Endometrial microvascular endothelial cells (primary cell): Measurements from ENCODE around the gene EVI5. TPM values are rescaled to one million over a fixed set of nuclear protein-coding genes. Genes with fewer than 3 reads are reported as not detected.
"Not testable (repeated sequence)": the region's sequence is repeated elsewhere in the genome, so short reads cannot be mapped to it uniquely, and the experiment has no call there.

Experiments used
- in situ Hi-C: cut with HindIII; loops from 2 replicates; pipeline ENCODE4 v1.10.0; 2017; ENCODE audit warnings: low sequenced_read_pairs, low pct_unique_long_range_greater_than_20kb; ENCODE audit errors: inconsistent ontology term
- total RNA-seq: library from RNA; depleted of rRNA; stranded (reverse); fragments of >200 nt; gene quantifications from one replicate; pipeline ENCODE4 v1.2.3, GENCODE V29; 2015; ENCODE audit errors: inconsistent ontology term

The EVI5 gene
- total RNA-seq, 1 donor from 2014 or later = 15.0 TPM

DNA sequence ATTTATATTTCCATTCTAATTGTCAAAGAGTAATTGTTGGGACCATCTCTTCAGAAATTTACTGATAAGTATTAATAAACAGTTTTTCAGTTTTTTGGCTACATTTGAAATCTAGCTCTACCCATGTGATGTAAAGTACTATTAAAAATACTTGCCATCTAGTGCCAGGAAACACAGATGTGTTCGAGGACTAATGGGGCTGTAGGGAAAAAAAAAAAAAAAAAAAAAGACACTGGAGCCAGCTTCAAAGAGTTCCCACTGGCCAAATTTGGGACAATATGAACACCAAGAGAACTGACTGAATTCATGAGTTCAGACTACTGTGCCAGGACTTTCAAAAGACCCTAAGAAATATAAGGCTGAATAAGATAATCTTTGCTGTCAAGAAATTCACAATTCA, 233.0 kb downstream of the EVI5 start:
- in situ Hi-C loops = no loop called here

DNA sequence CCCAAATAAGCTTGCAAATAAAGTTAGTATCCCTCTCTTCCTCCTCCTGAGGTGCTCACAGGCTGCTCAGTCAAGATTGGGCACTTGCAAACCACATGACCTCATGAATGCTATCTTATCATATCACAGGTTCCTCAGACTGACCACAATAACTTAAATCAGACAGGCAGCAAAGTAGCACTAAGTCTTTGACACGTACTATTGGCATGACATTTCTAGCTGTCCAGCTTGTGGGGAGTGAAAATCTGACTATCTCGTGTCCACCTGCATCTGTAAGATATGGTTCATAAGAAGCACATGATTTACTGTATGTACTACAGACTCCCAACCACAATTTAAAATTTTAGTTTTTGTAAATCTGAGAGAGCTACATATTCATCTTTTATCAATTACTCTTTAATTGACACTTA, 240.1 kb downstream of the EVI5 start:
- in situ Hi-C loops = no loop called here

DNA sequence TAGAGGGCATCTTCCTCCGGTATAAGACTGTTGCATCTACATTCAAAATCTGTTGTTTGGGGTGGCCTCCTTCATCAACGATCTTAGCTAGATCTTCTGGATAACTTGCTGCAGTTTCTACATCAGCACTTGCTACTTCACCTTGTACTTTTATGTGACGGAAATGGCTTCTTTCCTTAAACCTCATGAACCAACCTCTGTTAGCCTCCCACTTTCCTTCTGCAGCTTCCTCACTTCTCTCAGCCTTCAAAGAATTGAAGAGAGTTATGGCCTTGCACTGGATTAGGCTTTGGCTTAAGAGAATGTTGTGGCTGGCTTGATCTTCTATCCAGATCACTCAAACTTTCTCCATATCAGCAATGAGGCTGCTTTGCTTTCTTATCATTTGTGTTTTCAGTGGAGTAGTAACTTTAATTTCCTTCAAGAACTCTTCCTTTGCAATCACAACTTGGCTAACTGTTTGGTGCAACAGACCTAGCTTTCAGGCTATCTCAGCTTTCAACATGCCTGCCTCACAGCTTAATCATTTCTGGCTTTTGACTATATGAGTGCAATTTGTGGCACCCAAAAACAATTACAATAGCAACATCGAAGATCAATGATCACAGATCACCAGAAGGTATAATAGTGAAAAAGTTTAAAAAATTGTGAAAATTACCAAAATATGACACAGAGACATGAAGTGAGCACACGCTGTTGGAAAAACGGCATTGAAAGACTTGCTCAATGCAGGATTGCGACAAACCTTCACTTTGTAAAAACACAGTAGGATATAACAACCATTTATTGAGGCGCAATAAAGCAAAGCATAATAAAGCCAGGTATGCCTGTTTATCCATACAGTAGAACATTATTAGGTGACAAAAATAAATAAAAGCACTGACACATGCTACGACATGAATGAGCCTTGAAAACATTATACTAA, 241.5 kb downstream of the EVI5 start:
- in situ Hi-C loops = no loop called here

DNA sequence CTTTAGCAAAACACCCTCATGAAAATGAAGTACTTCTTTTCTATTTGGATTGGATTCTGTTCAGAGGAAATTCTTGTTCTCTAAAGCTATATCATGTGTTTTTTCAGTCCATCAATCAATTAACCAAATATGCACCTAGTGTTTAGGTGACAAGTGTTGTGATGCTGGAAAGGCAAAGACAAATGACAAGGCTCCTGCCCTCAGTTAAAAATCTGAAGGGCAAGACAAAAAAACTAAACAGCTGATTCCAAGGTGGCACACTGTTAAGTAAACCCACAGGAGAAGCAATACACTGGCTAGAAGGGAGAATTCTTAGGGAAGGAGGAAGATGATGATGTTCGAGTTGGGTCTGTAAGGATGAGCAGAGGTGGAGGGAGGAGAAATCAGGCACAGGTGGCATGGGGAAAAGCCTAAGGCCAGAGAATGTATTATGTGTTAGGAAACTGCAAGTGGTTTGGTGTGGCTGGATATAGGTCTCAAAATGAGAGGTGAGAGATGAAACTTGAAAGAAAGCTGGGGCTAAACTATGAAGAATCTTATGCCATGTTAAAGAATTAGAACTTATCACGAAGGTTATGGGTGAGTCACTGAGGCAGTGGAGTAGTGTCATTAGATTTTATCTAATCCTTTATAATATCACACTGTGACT, 246.4 kb downstream of the EVI5 start:
- in situ Hi-C loops = no loop called here

DNA sequence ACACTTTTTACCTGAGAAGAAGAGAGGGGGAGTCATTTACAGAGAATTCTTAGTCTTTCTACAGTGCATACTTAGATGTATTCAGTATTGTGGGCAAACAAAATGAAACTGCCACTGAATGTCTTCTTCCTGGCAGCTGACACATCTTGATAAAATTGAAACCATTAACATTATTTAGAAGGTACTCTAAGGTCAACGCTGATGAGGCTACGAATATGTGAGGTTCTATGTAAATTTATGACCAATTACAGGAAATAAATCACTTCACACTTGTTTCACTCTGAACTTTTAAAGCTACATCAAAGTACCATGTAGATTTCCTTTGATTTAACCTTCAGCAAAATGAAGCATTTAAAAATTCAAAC, 246.9 kb downstream of the EVI5 start:
- in situ Hi-C loops = no loop called here

DNA sequence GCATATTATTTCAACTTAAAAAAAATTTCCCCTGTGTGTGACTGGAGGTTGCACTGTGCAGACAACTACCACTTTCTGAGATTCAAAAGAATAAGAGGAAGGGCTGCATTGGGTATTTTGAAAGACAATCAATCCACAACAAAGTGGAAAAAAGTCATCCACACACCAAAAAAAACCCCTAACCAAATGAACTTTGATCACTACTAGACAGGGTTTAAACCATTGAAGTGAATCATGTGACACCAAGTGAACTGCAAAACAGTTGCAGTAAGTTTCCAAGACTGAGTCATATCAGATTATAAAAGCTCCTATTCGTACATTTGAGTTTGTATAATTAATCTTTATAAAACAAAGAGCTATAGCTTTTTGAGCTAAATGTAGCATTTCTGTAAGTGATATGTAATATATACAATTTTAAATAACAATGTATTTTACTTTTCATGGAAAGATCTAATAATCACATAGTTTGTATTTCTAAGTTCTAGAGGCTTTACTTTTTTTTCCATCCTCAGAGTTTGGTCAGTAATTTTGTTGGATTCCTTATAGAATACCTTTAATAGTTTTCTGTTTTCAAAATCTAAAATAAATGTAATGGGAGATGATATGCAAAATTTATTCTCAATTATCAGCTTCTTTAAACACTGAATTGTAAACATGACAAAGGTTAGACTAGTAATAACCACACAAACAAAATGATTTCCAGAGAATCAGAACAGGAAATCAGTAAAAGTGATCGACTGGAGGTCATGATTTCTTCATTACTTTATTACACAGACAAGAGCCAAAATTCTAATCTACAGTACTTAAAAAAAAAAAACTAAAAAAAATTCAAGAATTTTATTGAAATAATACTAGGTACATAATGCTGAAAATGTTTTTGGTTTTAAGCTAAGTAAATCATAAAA, 247.7 kb downstream of the EVI5 start:
- in situ Hi-C loops = no loop called here

DNA sequence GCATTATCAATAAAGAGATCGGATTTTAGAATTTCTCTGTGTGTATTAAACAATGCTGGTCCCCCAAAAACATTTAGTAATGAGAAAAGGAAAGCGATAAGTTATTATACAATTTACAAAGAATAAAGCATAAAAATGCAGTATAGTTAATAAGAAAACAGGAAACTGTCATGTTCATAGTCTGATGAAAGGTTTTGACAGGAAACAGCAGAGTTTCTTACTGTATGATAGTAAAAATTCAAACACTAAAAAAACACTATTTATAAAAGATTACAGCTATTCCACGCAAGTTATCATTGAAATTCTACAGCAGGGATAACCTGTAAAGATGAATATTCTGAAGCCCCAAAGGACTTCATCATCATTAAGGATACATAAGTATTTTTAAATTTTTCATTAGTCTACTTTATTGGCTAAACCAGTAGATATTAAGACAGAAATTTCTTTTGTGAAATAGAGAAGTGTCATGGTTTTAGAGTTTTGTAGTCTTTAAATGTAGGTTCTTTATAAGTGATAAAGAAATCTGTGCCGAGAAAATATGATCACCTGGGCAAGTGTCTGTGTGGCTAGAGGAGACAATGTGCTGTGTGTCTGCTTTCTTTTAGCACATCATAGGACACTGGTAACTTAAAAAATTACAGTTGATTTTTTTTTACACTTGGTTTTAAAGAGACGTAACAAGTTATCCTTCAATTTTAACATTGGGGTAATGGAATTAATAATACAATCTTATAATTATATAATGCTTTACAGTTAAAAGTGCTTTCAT, 248.5 kb downstream of the EVI5 start:
- in situ Hi-C loops = no loop called here

DNA sequence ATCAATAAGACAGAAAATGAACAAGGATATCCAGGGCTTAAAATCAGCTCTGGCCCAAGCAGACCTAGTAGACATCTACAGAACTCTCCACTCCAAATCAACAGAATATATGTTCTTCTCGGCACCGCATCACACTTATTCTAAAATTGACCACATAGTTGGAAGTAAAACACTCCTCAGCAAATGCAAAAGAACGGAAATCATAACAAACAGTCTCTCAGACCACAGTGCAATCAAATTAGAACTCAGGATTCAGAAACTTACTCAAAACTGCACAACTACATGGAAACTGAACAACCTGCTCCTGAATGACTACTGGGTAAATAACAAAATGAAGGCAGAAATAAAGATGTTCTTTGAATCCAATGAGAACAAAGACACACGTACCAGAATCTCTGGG, 252.5 kb downstream of the EVI5 start:
- in situ Hi-C loops = not testable (repeated sequence)

DNA sequence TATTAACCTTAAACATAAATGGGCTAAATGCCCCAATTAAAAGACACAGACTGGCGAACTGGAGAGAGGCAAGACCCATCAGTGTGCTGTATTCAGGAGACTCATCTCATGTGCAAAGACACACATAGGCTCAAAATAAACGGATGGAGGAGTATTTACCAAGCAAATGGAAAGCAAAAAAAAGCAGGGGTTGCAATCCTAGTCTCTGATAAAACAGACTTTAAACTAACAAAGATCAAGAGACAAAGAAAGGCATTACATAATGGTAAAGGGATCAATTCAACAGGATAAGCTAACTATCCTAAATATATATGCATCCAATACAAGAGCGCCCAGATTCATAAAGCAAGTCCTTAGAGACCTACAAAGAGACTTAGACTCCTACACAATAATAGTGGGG, 253.0 kb downstream of the EVI5 start:
- in situ Hi-C loops = not testable (repeated sequence)

DNA sequence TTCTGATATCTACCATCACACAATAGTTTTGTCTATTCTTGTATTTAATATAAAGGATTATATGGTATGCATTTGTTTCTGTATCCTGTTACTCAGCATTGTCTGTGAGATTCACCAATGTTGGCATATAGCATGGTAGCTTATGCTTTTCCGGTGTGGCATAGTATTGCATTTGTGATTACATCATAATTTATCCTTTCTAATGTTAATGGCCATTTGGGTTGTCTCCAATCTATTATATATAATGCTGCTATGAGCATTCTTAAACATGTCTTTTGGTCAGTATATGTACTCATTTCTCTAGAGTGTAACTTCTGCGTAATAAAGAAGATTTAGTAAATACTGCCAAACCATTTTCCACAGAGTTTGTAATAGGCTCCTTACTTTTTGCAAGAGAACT, 257.2 kb downstream of the EVI5 start:
- in situ Hi-C loops = no loop called here

DNA sequence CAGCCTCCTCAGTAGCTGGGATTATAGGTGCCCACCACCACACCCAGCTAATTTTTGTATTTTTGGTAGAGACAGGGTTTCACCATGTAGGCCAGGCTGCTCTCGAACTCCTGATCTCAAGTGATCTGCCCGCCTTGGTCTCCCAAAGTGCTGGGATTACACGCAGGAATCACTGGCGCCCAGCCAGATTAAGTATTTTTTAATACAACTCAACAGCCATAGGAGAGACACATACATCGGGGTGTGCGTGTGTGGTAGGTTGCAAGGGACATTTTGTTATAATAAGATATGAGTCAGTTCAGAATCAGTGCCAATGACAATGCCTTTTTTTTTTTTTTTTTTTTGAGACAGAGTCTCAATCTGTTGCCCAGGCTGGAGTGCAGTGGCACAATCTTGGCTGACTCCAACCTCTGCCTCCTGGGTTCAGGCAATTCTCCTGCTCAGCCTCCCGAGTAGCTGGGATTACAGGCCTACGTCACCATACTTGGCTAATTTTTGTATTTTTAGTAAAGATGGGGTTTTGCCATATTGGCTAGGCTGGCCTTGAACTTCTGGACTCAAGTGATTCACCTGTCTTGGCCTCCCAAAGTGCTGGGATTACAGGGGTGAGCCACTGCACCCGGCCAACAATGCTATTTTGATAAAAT, 259.8 kb downstream of the EVI5 start:
- in situ Hi-C loops = not testable (repeated sequence)

DNA sequence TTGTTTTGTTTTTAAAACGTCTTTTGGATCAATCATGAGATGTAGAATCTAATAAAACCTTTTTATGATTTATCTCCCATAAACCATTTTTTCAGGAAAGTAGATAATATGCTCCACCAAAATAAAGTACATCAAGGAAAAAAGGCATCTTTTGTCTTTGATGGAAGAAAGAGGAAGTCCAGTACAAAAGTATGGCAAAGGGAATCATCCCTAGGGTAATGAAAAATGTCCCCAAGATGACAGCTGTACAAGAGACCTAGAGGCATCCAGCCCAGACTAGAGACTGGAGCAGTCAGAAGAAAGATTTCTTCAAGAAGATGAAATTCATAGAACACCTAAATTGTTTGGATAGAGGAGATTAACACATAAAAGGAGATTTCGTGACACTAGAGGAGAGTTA, 265.9 kb downstream of the EVI5 start:
- in situ Hi-C loops = no loop called here

DNA sequence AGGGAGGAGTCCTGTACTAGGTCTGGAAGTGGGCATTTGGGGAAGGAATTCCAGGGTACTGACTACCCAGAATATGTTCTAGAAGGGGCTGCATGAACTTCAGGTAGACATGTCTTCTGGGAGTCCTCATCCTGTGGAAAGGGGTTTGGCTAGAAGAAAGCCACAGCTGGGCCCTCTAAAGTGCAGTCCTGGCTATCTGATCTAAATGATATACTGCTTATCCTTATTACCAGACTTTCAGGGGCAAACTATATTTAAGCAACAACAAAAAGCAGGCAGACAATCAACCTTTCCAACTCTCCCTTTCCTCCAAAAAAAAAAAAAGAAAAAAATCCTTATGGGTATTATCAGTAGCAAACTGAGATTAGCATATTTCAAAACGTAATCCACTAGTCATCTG, 268.3 kb downstream of the EVI5 start:
- in situ Hi-C loops = no loop called here

DNA sequence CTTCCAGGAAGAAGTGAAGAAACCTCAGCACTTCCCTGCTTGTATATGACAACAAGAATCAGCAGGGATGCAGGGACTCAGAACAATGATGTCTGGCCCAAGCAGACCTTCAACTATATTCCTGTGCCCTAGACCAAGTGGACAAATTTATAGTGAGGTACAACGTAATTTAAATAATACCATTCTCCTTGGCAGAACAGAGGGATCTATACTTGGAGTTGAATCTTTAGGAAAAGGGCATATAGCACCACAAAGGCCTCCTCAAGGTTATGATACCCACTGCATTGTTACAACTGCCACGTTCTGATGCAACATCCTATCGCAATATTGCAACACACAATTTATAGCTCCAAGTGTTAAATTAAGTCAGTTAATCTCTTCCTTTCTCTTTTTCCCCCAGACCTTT, 269.1 kb downstream of the EVI5 start:
- in situ Hi-C loops = no loop called here

DNA sequence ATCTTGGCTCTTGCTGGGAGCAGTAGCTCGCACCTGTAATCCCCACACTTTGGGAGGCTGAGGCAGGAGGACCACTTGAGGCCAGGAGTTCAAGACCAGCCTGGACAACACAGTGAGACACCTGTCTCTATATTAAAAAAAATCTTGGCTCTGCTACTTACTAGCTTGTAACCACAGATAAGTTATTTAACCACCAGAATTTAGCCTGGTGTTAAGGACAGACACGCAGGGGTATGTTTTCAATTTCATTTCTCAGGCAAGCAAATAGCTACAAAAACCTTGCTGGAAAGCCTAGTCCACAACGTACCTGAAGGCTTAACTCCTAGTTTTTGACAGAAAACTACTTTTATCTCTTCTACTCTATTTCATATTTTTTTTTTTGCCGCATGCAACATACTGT, 273.4 kb downstream of the EVI5 start:
- in situ Hi-C loops = no loop called here

DNA sequence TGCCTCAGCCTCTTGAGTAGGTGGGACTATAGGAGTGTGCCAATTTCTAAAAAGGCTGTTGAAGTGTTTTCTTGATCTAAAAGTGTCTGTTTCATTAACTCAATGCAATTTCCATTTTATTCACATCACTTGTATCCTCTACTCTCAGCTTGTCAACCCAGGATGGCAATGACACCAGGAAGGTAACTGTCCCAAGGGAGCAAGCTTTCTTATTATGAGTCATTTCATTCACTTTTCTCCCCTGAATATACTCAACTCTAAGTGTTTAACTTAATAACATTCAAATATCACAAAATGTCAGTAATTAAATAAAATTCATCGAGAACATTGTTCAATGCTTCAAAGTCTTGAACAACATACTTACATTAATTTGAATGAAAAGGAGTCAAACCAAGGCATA, 275.3 kb downstream of the EVI5 start:
- in situ Hi-C loops = no loop called here

DNA sequence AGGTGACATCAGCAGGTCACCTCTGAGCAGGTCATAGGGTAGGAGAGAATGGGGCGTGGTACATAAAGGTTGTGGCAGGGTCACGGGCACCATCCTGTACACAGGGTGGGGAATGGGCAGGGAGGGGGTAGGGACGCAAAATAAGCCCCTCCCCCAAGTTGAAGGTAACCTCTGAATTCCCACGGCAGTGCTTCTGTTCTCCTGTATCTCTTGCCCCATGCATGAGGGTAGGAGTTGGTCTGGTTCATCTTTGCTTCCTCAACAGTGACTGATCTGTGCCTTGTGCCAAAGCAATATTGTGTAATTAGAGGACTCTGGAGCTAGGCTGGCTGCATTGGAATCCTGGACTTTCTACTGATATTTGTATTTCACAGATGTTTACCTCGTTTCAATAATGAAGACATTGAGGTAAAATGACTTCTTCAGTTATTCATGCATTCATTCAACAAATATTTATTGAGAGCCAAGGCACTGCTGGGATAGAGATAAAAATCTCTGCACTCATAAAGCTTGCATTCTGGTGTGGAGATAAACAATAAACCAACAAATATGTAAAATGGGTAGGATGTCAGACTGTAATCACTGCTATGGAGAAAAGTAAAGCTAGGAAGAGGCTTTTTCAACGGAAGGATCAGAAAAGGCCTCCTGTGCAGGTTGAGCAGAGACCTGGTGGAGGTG, 279.8 kb downstream of the EVI5 start:
- in situ Hi-C loops = no loop called here
